Caco-2 (cell line): ENCODE measurements around the gene HIVEP3. TPM values are rescaled to one million over a fixed set of nuclear protein-coding genes. Genes with fewer than 3 reads are reported as not detected.

ENCODE experiments used
- BruUV-seq: library from RNA; stranded (reverse); fragments of 400-500 nt; replicated peaks from 2 replicates; lab custom pipeline; 2021; lab: Mats Ljungman, UMichigan
- CTCF ChIA-PET: fragments of 300-600 bp; sonication (Branson Sonifier 250); formaldehyde crosslinking; loops from one replicate; lab custom pipeline; 2022; ENCODE audit warnings: antibody characterized with exemption; lab: Charles Lee
- POLR2A ChIA-PET: fragments of 300-600 bp; sonication (Branson Sonifier 250); formaldehyde crosslinking; loops from one replicate; lab custom pipeline; 2022; ENCODE audit warnings: antibody characterized with exemption; lab: Charles Lee
- DNase-seq, 2 experiments: peaks; one replicate each; pipeline versions ENCODE4 v3.0.0 to v3.0.0-alpha.2; 2020 to 2022
- H3K27me3 ChIP-seq: replicated peaks from 2 replicates; pipeline ENCODE4 v1.6.0; 2011; ENCODE audit warnings: low read length; ENCODE audit not compliant: control insufficient read depth, insufficient read depth
- H3K36me3 ChIP-seq: 2 replicates; pipeline ENCODE4 v1.5.1; 2011; ENCODE audit warnings: low read length; ENCODE audit not compliant: control insufficient read depth, insufficient read depth
- H3K4me1 ChIP-seq: fragments of 250-450 bp; sonication (Bioruptor Pico); 2 replicates; pipeline ENCODE4 v1.5.1; 2020; ENCODE audit warnings: mild to moderate bottlenecking
- H3K4me3 ChIP-seq: 2 replicates; pipeline ENCODE4 v1.5.1; 2011; ENCODE audit warnings: low read depth, mild to moderate bottlenecking, control low read depth, low read length
- H3K9me3 ChIP-seq: fragments of 250-450 bp; sonication (Bioruptor Pico); 2 replicates; pipeline ENCODE4 v1.5.1; 2020; ENCODE audit warnings: mild to moderate bottlenecking, moderate library complexity
- H3K27ac Mint-ChIP-seq: one replicate; pipeline ENCODE4 v1.8.0; 2022; ENCODE audit warnings: mixed read lengths; ENCODE audit not compliant: unreplicated experiment
- H3K27me3 Mint-ChIP-seq: one replicate; pipeline ENCODE4 v1.8.0; 2022; ENCODE audit warnings: mixed read lengths; ENCODE audit not compliant: insufficient read depth, unreplicated experiment
- H3K36me3 Mint-ChIP-seq: one replicate; pipeline ENCODE4 v1.8.0; 2022; ENCODE audit warnings: mild to moderate bottlenecking, mixed read lengths; ENCODE audit not compliant: insufficient read depth, unreplicated experiment
- H3K4me1 Mint-ChIP-seq: one replicate; pipeline ENCODE4 v1.8.0; 2022; ENCODE audit warnings: low read depth, mixed read lengths; ENCODE audit not compliant: unreplicated experiment
- H3K4me3 Mint-ChIP-seq: one replicate; pipeline ENCODE4 v1.8.0; 2022; ENCODE audit warnings: mild to moderate bottlenecking, moderate library complexity, mixed read lengths; ENCODE audit not compliant: unreplicated experiment
- H3K9me3 Mint-ChIP-seq: one replicate; pipeline ENCODE4 v1.8.0; 2022; ENCODE audit warnings: mixed read lengths; ENCODE audit not compliant: unreplicated experiment
- intact Hi-C: fragments of 100-400 bp; cut with micrococcal nuclease; formaldehyde crosslinking; loops from one replicate; pipeline ENCODE4 v1.10.0; 2022; ENCODE audit not compliant: unreplicated experiment
- total RNA-seq: library from RNA; stranded (reverse); gene quantifications from 2 replicates; pipeline ENCODE4 v1.2.3, GENCODE V29; 2022
- TF ChIP-seq, protein P1 (sequence below), 2 experiments: fragments of 200-600 bp in 1 of 2; IDR thresholded peaks; 1 replicate in 1 of 2; 2 replicates in 1 of 2; pipeline versions ENCODE4 v1.5.1 to v1.8.0; 2011 to 2022; ENCODE audit warnings: antibody characterized with exemption in 1 of 2, control low read depth in 1 of 2, inconsistent platforms in 1 of 2, low read depth in 1 of 2, low read length in 1 of 2, mild to moderate bottlenecking in 1 of 2, moderate library complexity in 1 of 2; ENCODE audit not compliant: insufficient read depth in 1 of 2, severe bottlenecking in 1 of 2, unreplicated experiment in 1 of 2

HIVEP3 gene
- total RNA-seq, 1 experiment from 2014 or later = 0.25 TPM

- TF ChIP-seq, protein P1, sequence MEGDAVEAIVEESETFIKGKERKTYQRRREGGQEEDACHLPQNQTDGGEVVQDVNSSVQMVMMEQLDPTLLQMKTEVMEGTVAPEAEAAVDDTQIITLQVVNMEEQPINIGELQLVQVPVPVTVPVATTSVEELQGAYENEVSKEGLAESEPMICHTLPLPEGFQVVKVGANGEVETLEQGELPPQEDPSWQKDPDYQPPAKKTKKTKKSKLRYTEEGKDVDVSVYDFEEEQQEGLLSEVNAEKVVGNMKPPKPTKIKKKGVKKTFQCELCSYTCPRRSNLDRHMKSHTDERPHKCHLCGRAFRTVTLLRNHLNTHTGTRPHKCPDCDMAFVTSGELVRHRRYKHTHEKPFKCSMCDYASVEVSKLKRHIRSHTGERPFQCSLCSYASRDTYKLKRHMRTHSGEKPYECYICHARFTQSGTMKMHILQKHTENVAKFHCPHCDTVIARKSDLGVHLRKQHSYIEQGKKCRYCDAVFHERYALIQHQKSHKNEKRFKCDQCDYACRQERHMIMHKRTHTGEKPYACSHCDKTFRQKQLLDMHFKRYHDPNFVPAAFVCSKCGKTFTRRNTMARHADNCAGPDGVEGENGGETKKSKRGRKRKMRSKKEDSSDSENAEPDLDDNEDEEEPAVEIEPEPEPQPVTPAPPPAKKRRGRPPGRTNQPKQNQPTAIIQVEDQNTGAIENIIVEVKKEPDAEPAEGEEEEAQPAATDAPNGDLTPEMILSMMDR (IDR thresholded peaks at IDR 0.05; ENCODE audit: insufficient read depth in 1 of 2, low read depth in 1 of 2, low read length in 1 of 2, severe bottlenecking in 1 of 2, unreplicated experiment in 1 of 2) = no peak
- Mint-ChIP-seq H3K27ac (no peak overlapping the region), H3K9me3 (peaks cover 12% of the 10 kb centered on the region), H3K36me3 (no peaks in the 10 kb centered on the region), H3K27me3 (peaks cover 34% of the 10 kb centered on the region), H3K4me3 (no peak overlapping the region), H3K4me1 (no peaks in the 10 kb centered on the region)
- intact Hi-C loops = no loop called here
- Histone ChIP-seq H3K4me1 (no peaks in the 10 kb centered on the region), H3K36me3 (no peaks in the 10 kb centered on the region), H3K27me3 (no peaks in the 10 kb centered on the region), H3K9me3 (no peaks in the 10 kb centered on the region), H3K4me3 (no peak overlapping the region)
- POLR2A ChIA-PET = no interaction called here
- no peak for DNase-seq
- no TSS peak for BruUV-seq
- CTCF ChIA-PET = no interaction called here
Observed at GRCh38 chr1:41530411-41530810, 388.3 kb downstream of the HIVEP3 start.

DNA sequence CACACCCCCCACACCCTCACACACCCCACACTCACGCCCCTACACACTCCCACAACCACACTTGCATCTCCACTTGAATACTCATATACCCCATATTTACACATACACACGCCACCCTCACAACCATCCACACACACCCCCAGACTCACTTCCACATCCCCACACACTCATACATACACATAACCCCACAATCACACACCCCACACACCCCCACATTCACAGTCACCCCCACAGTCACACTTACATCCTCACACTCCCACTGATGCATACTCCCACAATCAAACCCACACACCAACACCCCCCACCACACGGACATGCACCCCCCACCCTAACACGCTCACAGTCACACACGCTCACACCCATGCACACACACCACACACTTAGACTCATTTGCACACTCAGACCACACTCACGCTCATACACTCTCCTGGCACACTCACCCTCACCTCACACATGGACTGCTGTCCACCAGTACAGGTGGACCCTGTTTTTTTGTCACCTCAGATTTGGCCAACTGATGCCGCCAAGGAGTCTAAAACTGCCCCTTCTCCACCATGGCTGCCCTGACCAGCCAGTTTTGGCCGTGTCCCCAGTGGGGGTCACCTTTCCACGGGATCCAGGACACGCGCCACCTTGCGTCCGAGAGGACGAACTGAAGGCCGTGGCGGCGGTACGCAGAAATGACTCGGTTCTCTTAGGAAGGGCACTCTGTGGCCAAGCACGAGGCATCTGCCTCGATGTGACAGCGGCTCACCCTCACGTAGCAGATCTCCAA is 388.9 kb downstream of the HIVEP3 start:
- POLR2A ChIA-PET = no interaction called here

GRCh38 chr1:41528726-41529605 is 389.8 kb downstream of the HIVEP3 start:
- Histone ChIP-seq H3K36me3 (no peaks in the 10 kb centered on the region), H3K9me3 (no peaks in the 10 kb centered on the region), H3K27me3 (no peaks in the 10 kb centered on the region), H3K4me3 (no peak overlapping the region), H3K4me1 (no peaks in the 10 kb centered on the region)
- POLR2A ChIA-PET = no interaction called here
- Mint-ChIP-seq H3K4me3 (no peak overlapping the region), H3K9me3 (peaks cover 12% of the 10 kb centered on the region), H3K36me3 (no peaks in the 10 kb centered on the region), H3K4me1 (no peaks in the 10 kb centered on the region), H3K27ac (no peak overlapping the region), H3K27me3 (peaks cover 29% of the 10 kb centered on the region)
- intact Hi-C loops = no loop called here
- CTCF ChIA-PET = no interaction called here
- no TSS peak for BruUV-seq
- DNase-seq = no peak
- TF ChIP-seq, protein P1 (IDR thresholded peaks at IDR 0.05; ENCODE audit: insufficient read depth in 1 of 2, low read depth in 1 of 2, low read length in 1 of 2, severe bottlenecking in 1 of 2, unreplicated experiment in 1 of 2) = no peak

More for the DNA sequence above, 388.9 kb downstream of the HIVEP3 start:
- intact Hi-C loops = no loop called here
- Mint-ChIP-seq H3K27ac (no peak overlapping the region), H3K9me3 (peaks cover 12% of the 10 kb centered on the region), H3K4me3 (no peak overlapping the region), H3K27me3 (peaks cover 34% of the 10 kb centered on the region), H3K36me3 (no peaks in the 10 kb centered on the region), H3K4me1 (no peaks in the 10 kb centered on the region)
- Histone ChIP-seq H3K9me3 (no peaks in the 10 kb centered on the region), H3K4me1 (no peaks in the 10 kb centered on the region), H3K36me3 (no peaks in the 10 kb centered on the region), H3K4me3 (no peak overlapping the region), H3K27me3 (no peaks in the 10 kb centered on the region)
- TF ChIP-seq, protein P1 (IDR thresholded peaks at IDR 0.05; ENCODE audit: insufficient read depth in 1 of 2, low read depth in 1 of 2, low read length in 1 of 2, severe bottlenecking in 1 of 2, unreplicated experiment in 1 of 2) = no peak
- no TSS peak for BruUV-seq
- CTCF ChIA-PET = no interaction called here
- no peak for DNase-seq
